HepG2 (cell line): ENCODE measurements around the gene LPXN. TPM values are rescaled to one million over a fixed set of nuclear protein-coding genes. Genes with fewer than 3 reads are reported as not detected.

Experiments used
- CCAR2 ChIP-seq: fragments of 200-400 bp; formaldehyde crosslinking; optimal IDR thresholded peaks from 2 replicates; pipeline ENCODE3; 2018; ENCODE audit warnings: low read depth, mild to moderate bottlenecking, low read length, moderate library complexity
- CREB3 ChIP-seq: sonication (generic); formaldehyde crosslinking; IDR thresholded peaks from 2 replicates; pipeline ENCODE4 v1.5.0; 2020; ENCODE audit warnings: missing genetic modification reagents
- ETV5 ChIP-seq: IDR thresholded peaks from 2 replicates; pipeline ENCODE4 v1.6.1; 2018; ENCODE audit warnings: missing biosample characterization, missing genetic modification reagents, inconsistent platforms, borderline replicate concordance
- KLF11 ChIP-seq: IDR thresholded peaks from 2 replicates; pipeline ENCODE4 v1.6.1; 2016; ENCODE audit warnings: missing compliant biosample characterization
- NFATC3 ChIP-seq: sonication (generic); formaldehyde crosslinking; IDR thresholded peaks from 2 replicates; pipeline ENCODE4 v1.5.1; 2020; ENCODE audit warnings: mild to moderate bottlenecking, missing genetic modification reagents
- NRL ChIP-seq: sonication (generic); formaldehyde crosslinking; IDR thresholded peaks from 2 replicates; pipeline ENCODE4 v1.5.0; 2020; ENCODE audit warnings: missing genetic modification reagents, mild to moderate bottlenecking, moderate library complexity, borderline replicate concordance
- RBAK ChIP-seq: sonication (generic); formaldehyde crosslinking; IDR thresholded peaks from 2 replicates; pipeline ENCODE4 v1.5.1; 2020; ENCODE audit warnings: mild to moderate bottlenecking, missing genetic modification reagents
- RBM39 ChIP-seq: fragments of 200-400 bp; formaldehyde crosslinking; IDR thresholded peaks from one replicate; pipeline ENCODE4 v1.6.1; 2018; ENCODE audit warnings: antibody characterized with exemption, mild to moderate bottlenecking, low read depth, low read length; ENCODE audit not compliant: poor library complexity, severe bottlenecking
- SIN3B ChIP-seq: fragments of 150-350 bp; IDR thresholded peaks from 2 replicates; pipeline ENCODE4 v1.6.1; 2014; ENCODE audit warnings: low read length
- SIX1 ChIP-seq: sonication (generic); formaldehyde crosslinking; IDR thresholded peaks from 2 replicates; pipeline ENCODE4 v1.4.0; 2020; ENCODE audit warnings: missing genetic modification reagents, borderline replicate concordance
- ZBTB3 ChIP-seq: sonication (generic); formaldehyde crosslinking; IDR thresholded peaks from 2 replicates; pipeline ENCODE4 v1.4.0; 2020; ENCODE audit warnings: low read depth, mild to moderate bottlenecking, moderate library complexity, missing genetic modification reagents, borderline replicate concordance
- ZFX ChIP-seq: sonication (generic); formaldehyde crosslinking; IDR thresholded peaks from 2 replicates; pipeline ENCODE4 v1.4.0; 2020; ENCODE audit warnings: mild to moderate bottlenecking, low read depth, missing genetic modification reagents, moderate library complexity
- ZKSCAN8 ChIP-seq: IDR thresholded peaks from 2 replicates; pipeline ENCODE4 v1.6.1; 2016; ENCODE audit warnings: borderline replicate concordance, missing genetic modification reagents, missing compliant biosample characterization
- ZNF124 ChIP-seq: sonication (generic); formaldehyde crosslinking; IDR thresholded peaks from 2 replicates; pipeline ENCODE4 v1.4.0; 2020; ENCODE audit warnings: missing genetic modification reagents
- ZNF292 ChIP-seq: sonication (generic); formaldehyde crosslinking; IDR thresholded peaks from 2 replicates; pipeline ENCODE4 v1.8.1; 2022; ENCODE audit warnings: mild to moderate bottlenecking, low read depth, missing genetic modification reagents, borderline replicate concordance
- ZNF441 ChIP-seq: sonication (generic); formaldehyde crosslinking; IDR thresholded peaks from 2 replicates; pipeline ENCODE4 v1.7.0; 2021; ENCODE audit warnings: missing genetic modification reagents, borderline replicate concordance
- ZNF724P ChIP-seq: sonication (generic); formaldehyde crosslinking; IDR thresholded peaks from 2 replicates; pipeline ENCODE4 v1.8.0; 2022; ENCODE audit warnings: missing genetic modification reagents, borderline replicate concordance
- polyA plus RNA-seq, 8 experiments: library from polyadenylated mRNA; depleted of rRNA in 3 of 8; stranded (reverse) in 7 of 8; unstranded in 1 of 8; fragments of >200 nt; fragmentation: Illumina TruSeq in 4 of 8; extraction: Trizol in 4 of 8; gene quantifications; 2 replicates each; pipeline versions ENCODE4 v1.2.1 to v1.2.3, GENCODE V29; 2011 to 2016; ENCODE audit warnings: low read depth in 4 of 8, missing spikeins in 1 of 8, mixed read lengths in 1 of 8; ENCODE audit not compliant: insufficient read depth in 1 of 8
- total RNA-seq, 5 experiments: library from RNA; depleted of rRNA; stranded (reverse); fragments of >200 nt; fragmentation: Illumina TruSeq; extraction: Trizol; gene quantifications; 2 replicates each; pipeline ENCODE4 v1.2.3, GENCODE V29; 2016; ENCODE audit warnings: low read depth in 1 of 5
- TF ChIP-seq, protein P1 (sequence below): IDR thresholded peaks from 2 replicates; pipeline ENCODE4 v1.6.1; 2016; ENCODE audit warnings: missing biosample characterization, missing genetic modification reagents, low read depth
- TF ChIP-seq, protein P2 (sequence below): sonication (generic); formaldehyde crosslinking; IDR thresholded peaks from 2 replicates; pipeline ENCODE4 v1.5.0; 2020; ENCODE audit warnings: missing genetic modification reagents, mild to moderate bottlenecking, borderline replicate concordance
- TF ChIP-seq, protein P3 (sequence below): sonication (generic); formaldehyde crosslinking; IDR thresholded peaks from 2 replicates; pipeline ENCODE4 v1.8.0; 2022; ENCODE audit warnings: low read depth, missing genetic modification reagents
- TF ChIP-seq, protein P4 (sequence below), 2 experiments: sonication (generic) in 1 of 2; formaldehyde crosslinking in 1 of 2; IDR thresholded peaks; 2 replicates each; pipeline versions ENCODE4 v1.4.0 to v1.6.1; 2016 to 2020; ENCODE audit warnings: borderline replicate concordance in 1 of 2, low read depth in 1 of 2, mild to moderate bottlenecking in 1 of 2, missing genetic modification reagents in 1 of 2

Gene LPXN
- total and polyA plus RNA-seq, 2 of the 13 experiments (the other 11 are each of a cell fraction or from before 2014, with no cell fraction given): 1.7 to 3.5 TPM

DNA sequence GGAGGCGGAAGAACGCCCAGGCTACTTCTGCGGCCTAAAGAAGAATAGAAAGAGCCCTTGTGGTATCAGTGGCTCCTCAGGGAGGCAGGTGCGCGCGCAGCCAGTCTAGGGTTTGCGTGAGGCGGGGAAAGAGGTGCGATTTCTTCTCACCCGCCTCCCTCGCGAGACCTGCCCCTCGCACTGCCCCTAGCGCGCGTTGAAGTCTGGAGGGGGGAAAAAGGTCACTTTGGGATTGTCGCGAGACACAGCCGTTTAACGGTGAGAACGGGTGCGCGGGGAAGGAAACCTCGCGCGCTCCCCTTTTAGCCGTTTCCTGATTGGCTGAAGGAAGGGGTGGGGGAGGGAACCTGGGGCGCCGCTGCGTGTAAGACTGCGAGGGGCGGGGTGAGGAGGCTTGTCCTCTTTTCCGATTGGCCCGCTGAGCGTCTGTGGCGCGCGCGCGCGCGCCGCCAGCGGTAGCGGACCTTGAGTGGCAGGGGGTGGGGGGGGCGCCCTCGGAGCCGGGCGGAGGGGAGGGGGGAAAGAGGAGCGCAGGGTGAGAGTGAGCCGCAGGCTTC, 3.1 kb upstream of the LPXN start, which contains the start of gene ZFP91 (continued):
- TF ChIP-seq CREB3 (CRISPR knock-in tag) (no peak), NFATC3 (CRISPR knock-in tag) (no peak; the same call in 1 of the 2 replicates), ZFX (no peak), SIX1 (CRISPR knock-in tag) (no peak), ETV5 (CRISPR knock-in tag) (no peak), RBM39 (no peak), RBAK (no peak), ZNF292 (CRISPR knock-in tag) (no peak), NRL (CRISPR knock-in tag) (0 out of 2 replicates have a peak, but pooled peaks have one; percentile 21), KLF11 (no peak), ZNF124 (CRISPR knock-in tag) (no peak), ZKSCAN8 (no peak), CCAR2 (no peak), SIN3B (no peak), ZBTB3 (CRISPR knock-in tag) (no peak), ZNF441 (peak; percentile 15; the same call in 1 of the 2 replicates), ZNF724P (no peak)
- TF ChIP-seq, protein P1, sequence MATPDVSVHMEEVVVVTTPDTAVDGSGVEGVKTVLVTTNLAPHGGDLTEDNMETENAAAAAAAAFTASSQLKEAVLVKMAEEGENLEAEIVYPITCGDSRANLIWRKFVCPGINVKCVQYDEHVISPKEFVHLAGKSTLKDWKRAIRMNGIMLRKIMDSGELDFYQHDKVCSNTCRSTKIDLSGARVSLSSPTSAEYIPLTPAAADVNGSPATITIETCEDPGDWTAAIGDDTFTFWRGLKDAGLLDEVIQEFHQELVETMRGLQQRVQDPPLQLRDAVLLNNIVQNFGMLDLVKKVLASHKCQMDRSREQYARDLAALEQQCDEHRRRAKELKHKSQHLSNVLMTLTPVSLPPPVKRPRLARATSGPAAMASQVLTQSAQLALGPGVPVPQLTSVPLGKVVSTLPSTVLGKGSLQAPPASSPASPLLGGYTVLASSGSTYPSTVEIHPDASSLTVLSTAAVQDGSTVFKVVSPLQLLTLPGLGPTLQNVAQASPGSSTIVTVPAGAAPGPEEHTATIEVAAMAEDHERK: no peak
- TF ChIP-seq, protein P2, sequence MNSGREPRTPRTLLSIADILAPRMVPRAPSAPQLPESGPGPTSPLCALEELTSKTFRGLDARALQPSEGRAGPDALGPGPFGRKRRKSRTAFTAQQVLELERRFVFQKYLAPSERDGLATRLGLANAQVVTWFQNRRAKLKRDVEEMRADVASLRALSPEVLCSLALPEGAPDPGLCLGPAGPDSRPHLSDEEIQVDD: peak; percentile 50; the same call in 1 of the 2 replicates
- TF ChIP-seq, protein P3, sequence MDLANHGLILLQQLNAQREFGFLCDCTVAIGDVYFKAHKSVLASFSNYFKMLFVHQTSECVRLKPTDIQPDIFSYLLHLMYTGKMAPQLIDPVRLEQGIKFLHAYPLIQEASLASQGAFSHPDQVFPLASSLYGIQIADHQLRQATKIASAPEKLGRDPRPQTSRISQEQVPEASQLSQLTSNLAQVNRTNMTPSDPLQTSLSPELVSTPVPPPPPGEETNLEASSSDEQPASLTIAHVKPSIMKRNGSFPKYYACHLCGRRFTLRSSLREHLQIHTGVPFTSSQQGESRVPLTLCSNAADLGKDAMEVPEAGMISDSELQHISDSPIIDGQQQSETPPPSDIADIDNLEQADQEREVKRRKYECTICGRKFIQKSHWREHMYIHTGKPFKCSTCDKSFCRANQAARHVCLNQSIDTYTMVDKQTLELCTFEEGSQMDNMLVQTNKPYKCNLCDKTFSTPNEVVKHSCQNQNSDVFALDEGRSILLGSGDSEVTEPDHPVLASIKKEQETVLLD: peak; percentile 54; the same call in 1 of the 2 replicates
- TF ChIP-seq, protein P4, sequence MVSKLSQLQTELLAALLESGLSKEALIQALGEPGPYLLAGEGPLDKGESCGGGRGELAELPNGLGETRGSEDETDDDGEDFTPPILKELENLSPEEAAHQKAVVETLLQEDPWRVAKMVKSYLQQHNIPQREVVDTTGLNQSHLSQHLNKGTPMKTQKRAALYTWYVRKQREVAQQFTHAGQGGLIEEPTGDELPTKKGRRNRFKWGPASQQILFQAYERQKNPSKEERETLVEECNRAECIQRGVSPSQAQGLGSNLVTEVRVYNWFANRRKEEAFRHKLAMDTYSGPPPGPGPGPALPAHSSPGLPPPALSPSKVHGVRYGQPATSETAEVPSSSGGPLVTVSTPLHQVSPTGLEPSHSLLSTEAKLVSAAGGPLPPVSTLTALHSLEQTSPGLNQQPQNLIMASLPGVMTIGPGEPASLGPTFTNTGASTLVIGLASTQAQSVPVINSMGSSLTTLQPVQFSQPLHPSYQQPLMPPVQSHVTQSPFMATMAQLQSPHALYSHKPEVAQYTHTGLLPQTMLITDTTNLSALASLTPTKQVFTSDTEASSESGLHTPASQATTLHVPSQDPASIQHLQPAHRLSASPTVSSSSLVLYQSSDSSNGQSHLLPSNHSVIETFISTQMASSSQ (IDR thresholded peaks at IDR 0.05; ENCODE audit: low read depth): no peak; the same call in 1 of the 2 replicates
- TF ChIP-seq, protein P4 (CRISPR knock-in tag; IDR thresholded peaks at IDR 0.05; ENCODE audit: borderline replicate concordance): 0 out of 2 replicates have a peak, but pooled peaks have one; percentile 3
